ENCODE data around the gene ZGLP1.
"Not testable (repeated sequence)": the region's sequence is repeated elsewhere in the genome, so short reads cannot be mapped to it uniquely, and the experiment has no call there.

The ZGLP1 gene

GRCh38 chr19:10292789-10293636 is 16.6 kb downstream of the ZGLP1 start:
- no peak for DNase-seq

GRCh38 chr19:10292206-10292788 is 17.3 kb downstream of the ZGLP1 start:
- peak; percentile 68 for DNase-seq

DNA sequence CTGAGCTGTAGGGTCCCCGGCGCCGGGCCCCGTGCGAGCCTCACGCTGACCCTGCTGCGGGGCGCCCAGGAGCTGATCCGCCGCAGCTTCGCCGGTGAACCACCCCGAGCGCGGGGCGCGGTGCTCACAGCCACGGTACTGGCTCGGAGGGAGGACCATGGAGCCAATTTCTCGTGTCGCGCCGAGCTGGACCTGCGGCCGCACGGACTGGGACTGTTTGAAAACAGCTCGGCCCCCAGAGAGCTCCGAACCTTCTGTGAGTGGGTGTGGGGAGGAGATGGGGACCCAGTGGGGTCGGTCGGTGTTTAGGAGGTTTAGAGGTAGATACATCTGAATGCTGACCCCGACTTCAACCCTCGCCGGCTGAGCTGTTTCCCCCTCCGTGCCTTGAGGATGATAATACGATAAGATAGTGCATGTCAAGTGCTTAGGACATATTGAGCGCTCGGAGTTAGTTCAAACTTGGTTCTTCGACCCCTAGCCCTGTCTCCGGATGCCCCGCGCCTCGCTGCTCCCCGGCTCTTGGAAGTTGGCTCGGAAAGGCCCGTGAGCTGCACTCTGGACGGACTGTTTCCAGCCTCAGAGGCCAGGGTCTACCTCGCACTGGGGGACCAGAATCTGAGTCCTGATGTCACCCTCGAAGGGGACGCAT is 17.9 kb downstream of the ZGLP1 start:
- no peak for DNase-seq

- DNase-seq = peak; percentile 68
Measured at GRCh38 chr19:10290876-10291553, 18.6 kb downstream of the ZGLP1 start.

DNA sequence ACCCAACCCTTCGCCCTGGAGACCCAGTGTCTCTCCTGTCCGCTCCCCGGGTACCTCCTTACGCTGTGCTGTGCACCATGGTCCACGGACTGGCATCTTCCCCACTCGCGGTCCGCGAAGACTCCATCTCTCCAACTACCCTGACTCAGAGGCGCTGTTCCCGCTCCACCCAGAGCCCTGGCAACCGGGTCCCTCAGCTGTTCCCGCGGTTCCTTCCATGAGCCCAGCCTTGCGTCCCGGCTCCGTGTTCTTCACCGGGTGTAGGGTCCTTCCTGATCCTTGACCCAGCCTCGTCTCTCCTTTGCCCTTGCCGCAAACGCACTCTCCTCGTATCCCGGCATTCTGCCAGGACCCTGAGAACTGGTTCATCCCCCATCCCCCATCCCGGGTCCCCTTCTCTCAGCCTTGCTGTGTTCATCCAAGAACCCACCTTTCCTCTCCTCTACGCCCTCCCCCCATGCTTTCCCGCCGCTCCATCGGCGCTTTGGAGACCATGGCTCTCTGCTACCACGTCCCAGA is 19.2 kb downstream of the ZGLP1 start:
- no peak for DNase-seq

- DNase-seq = peak; percentile 67
Measured at GRCh38 chr19:10289836-10290356, 19.7 kb downstream of the ZGLP1 start, which contains the start of gene ICAM5. Gene ICAM5, plus strand, starts transcription at chr19:10289952. Its CDS starts 92 bp downstream, at chr19:10290044.

DNA sequence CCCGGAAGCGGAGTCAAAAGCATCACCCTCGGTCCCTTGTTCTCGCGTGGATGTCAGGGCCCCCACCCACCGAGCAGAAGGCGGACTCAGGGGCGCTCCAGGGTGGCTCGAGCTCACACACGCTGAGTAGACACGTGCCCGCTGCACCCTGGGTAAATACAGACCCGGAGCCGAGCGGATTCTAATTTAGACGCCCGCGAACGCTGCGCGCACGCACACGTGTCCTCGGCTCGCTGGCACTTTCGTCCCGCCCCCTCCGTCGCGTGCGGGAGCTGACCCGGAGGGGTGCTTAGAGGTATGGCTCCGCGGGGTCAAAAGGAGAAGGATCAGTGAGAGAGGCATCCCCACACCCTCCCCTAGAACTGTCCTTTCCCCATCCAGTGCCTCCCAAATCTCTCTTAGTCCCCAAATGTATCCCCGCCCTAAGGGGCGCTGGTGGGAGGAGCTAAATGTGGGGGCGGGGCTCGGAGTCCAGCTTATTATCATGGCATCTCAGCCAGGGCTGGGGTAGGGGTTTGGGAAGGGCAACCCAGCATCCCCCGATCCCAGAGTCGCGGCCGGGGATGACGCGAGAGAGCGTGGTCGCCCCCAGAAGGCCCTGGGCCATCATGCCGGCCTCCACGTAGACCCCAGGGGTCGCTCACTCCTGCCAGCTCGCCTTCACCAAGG is 20.3 kb downstream of the ZGLP1 start:
- DNase-seq = peak; percentile 65

GRCh38 chr19:10288662-10289166 is 20.9 kb downstream of the ZGLP1 start:
- DNase-seq = peak; percentile 48

DNA sequence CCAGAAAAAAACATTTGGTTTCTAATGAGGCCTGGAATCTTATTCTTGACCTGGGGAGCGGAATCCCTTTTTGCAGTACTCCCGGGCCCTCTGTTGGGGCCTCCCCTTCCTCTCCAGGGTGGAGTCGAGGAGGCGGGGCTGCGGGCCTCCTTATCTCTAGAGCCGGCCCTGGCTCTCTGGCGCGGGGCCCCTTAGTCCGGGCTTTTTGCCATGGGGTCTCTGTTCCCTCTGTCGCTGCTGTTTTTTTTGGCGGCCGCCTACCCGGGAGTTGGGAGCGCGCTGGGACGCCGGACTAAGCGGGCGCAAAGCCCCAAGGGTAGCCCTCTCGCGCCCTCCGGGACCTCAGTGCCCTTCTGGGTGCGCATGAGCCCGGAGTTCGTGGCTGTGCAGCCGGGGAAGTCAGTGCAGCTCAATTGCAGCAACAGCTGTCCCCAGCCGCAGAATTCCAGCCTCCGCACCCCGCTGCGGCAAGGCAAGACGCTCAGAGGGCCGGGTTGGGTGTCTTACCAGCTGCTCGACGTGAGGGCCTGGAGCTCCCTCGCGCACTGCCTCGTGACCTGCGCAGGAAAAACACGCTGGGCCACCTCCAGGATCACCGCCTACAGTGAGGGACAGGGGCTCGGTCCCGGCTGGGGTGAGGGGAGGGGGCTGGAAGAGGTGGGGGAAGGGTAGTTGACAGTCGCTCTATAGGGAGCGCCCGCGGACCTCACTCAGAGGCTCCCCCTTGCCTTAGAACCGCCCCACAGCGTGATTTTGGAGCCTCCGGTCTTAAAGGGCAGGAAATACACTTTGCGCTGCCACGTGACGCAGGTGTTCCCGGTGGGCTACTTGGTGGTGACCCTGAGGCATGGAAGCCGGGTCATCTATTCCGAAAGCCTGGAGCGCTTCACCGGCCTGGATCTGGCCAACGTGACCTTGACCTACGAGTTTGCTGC is 22.5 kb downstream of the ZGLP1 start, which contains the start of gene ICAM4:
TSS of gene ICAM4 (plus strand) at position 153 of the 935 bp plus-strand sequence. CDS start at position 211, 58 bp downstream.
- DNase-seq = no peak

GRCh38 chr19:10285393-10285792 is 24.2 kb downstream of the ZGLP1 start:
- no peak for DNase-seq

- DNase-seq = no peak
Measured at GRCh38 chr19:10284960-10285278, 24.7 kb downstream of the ZGLP1 start.

DNA sequence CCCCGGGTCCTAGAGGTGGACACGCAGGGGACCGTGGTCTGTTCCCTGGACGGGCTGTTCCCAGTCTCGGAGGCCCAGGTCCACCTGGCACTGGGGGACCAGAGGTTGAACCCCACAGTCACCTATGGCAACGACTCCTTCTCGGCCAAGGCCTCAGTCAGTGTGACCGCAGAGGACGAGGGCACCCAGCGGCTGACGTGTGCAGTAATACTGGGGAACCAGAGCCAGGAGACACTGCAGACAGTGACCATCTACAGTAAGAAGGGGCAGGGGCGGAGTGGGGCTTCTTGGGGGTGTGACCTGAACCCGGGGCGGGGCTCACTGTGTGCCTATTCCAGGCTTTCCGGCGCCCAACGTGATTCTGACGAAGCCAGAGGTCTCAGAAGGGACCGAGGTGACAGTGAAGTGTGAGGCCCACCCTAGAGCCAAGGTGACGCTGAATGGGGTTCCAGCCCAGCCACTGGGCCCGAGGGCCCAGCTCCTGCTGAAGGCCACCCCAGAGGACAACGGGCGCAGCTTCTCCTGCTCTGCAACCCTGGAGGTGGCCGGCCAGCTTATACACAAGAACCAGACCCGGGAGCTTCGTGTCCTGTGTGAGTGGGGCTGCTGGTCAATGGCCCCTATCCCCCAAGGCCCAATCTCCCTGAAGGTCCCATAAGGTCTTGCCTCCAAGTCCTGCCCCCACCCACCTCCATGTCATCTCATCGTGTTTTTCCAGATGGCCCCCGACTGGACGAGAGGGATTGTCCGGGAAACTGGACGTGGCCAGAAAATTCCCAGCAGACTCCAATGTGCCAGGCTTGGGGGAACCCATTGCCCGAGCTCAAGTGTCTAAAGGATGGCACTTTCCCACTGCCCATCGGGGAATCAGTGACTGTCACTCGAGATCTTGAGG is 25.3 kb downstream of the ZGLP1 start:
- DNase-seq = no peak

- no peak for DNase-seq
Measured at GRCh38 chr19:10283301-10284064, 26.1 kb downstream of the ZGLP1 start.

DNA sequence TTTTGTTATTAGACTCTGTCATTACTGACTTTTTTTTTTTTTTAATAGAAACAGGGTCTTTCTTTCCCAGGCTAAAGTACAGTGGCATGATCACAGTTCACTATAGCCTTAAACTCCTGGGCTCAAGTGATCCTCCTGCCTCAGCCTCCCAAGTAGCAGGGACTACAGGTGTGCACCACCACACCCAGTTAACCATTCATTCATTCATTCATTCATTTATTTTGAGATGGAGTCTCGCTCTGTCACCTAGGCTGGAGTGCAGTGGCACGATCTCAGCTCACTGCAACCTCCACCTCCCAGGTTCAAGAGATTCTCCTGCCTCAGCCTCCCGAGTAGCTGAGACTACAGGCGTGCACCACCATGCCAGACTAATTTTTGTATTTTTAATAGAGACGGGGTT is 27.6 kb downstream of the ZGLP1 start:
- not testable (repeated sequence) for DNase-seq

DNA sequence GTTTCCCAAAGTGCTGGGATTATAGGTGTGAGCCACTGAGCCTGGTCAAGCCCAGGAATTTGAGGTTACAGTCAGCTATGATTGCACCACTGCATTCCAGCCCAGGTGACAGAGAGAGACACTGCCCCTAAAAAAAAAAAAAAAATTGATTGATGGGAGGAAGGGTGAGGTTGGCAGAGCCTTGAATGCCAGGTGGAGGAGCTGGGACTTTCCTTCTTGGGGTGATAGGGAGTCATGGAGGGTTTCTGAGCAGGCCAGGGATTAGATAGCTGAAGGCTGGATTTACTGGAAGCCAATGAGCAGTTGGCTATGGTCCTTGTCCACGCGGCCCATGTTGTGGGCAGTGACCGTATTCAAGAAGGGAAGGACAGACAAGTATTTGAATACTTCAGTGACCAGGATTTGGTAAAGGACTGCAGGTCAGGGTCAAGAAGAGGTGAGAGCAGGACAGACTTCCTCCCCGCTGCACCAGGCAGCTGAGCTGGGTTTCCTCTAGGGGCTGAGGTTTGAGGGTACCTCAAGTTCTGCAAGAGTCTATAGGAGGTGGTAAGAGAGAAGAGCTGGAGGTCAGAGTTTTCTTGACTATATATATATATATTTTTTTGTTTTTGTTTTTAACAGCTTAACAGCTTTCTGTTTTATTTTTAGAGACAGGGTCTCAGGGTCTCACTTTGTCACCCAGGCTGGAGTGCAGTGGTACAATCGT is 29.7 kb downstream of the ZGLP1 start:
- no peak for DNase-seq

DNA sequence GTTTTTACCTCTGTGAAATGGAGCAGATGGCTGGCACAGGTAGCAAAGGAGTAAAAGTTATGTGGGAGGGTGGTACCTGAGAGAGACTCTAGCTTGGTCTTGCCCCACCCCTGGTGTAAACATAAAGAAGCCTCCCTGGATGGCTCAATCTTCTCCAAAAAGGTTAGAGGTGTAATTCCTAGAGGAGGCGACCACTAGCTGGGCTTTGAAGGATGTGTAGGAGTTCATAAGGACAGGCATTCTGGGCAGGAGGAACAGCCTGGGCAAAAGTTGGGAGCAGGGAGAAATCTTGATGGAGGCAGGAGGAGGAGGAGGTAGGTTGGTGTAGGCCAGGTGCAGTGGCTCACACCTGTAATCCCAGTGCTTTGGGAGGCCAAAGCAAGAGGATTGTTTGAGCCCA is 30.7 kb downstream of the ZGLP1 start:
- DNase-seq = no peak

DNA sequence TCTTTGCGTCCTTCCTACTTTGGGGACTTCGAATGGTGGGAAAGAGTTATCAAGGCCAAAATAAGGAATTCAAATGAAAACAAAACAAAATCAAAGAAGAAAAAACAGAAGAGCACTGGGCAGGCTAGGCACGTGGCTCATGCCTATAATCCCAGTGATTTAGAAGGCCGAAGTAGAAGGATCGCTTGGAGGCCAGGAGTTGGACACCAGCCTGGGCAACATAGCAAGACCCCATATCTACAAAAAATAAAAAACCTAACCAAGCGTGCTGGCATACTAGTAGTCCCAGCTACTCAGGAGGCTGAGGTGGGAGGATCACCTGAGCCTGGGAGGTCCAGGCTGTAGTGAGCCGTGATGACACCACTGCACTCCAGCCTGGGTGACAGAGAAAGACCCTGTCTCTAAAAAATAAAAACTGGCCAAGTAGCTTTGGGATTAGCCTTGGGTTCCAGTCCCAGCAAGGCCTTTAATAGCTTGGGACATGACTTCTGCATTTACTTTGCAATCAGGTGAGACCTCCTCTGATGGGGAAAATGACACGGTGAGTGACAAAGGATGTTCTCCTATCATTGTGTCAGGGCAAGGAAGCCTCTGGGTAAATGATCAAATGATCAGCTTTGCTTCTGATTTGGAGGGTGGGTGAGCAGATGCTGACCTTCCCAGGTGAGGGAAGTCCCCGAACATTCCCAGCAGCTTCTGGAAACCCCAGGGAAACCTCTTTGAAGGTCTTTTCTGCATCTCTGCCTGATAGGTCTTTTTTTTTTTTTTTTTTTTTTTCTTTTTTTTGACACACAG is 31.6 kb downstream of the ZGLP1 start:
- no peak for DNase-seq

Measured in activated CD8-positive, alpha-beta memory T cell treated with anti-CD3 and anti-CD28 coated beads, Interleukin-2, amount 50 U/mL, for 4 hours (primary cell).